Large intestine (tissue), 3 donors: ENCODE measurements around the gene FOCAD. TPM values are rescaled to one million over a fixed set of nuclear protein-coding genes. Genes with fewer than 3 reads are reported as not detected.

ENCODE experiments used
- DNase-seq, 2 donors: peaks; one replicate each; pipeline versions ENCODE4 v3.0.0 to v3.0.0-alpha.2; 2013
- H3K27ac ChIP-seq: one replicate; pipeline ENCODE4 v1.5.1; 2013; ENCODE audit warnings: low read length
- H3K27me3 ChIP-seq: 2 replicates; pipeline ENCODE4 v1.6.1; 2013; ENCODE audit warnings: low read length; ENCODE audit not compliant: control insufficient read depth, insufficient read depth
- H3K36me3 ChIP-seq: 2 replicates; pipeline ENCODE4 v1.6.1; 2013; ENCODE audit warnings: low read length; ENCODE audit not compliant: control insufficient read depth, insufficient read depth
- H3K4me1 ChIP-seq: one replicate; pipeline ENCODE4 v1.6.1; 2013; ENCODE audit warnings: low read length; ENCODE audit not compliant: control insufficient read depth, insufficient read depth
- H3K4me3 ChIP-seq: one replicate; pipeline ENCODE4 v1.5.1; 2013; ENCODE audit warnings: low read length
- H3K9me3 ChIP-seq: one replicate; pipeline ENCODE4 v1.6.1; 2013; ENCODE audit warnings: mild to moderate bottlenecking, low read depth, low read length, moderate library complexity; ENCODE audit not compliant: control insufficient read depth
- WGBS: methylation state at CpG from one replicate; pipeline ENCODE4 v1.1.5; 2013; ENCODE audit warnings: low lambda C conversion rate; ENCODE audit not compliant: insufficient coverage; 5-methylcytosine and 5-hydroxymethylcytosine counted together
- polyA plus RNA-seq: library from polyadenylated mRNA; unstranded; fragments of 120-200 nt; gene quantifications from one replicate; pipeline ENCODE4 v1.2.1, GENCODE V29; 2013

FOCAD gene
- polyA plus RNA-seq, 1 donor = 16.1 TPM

DNA sequence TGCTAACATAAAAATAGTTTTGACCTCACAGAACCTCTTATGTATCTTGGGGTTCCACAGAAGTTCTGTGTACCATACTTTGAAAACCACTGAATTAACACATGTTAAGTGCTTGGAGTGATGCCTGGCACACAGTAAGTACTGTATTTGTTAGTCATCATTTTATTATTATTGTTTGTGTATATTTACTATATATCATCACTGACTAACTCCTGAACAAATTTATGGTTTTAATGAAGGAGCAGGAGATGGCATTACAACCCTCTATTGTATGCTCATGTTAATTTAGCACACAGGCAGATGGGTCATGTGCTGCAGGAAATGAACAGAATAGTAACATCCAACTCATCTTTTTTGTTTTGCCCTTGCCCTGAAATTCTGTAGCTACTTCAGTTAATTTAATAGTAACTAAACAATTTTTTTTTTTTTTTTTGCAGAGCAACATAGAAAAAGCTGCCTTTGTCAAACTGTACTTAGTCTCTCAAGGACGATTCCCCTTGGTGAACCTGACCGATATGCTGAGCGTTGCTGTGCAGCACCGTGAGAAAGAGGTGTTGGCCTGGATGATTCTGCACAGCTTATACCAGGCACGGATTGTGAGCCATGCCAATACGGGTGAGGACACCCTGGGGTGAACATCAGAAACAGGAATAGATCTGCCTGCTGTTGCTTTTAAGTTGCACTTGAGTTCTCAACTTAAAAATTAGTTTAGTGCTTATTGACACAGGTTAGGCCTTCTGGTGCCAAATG lies 302.0 kb downstream of the FOCAD start:
- no peak for DNase-seq

GRCh38 chr9:20987521-20987920 lies 303.5 kb downstream of the FOCAD start:
- no peaks in the 10 kb centered on the region for H3K4me1 ChIP-seq
- DNase-seq = no peak
- H3K4me3 ChIP-seq = no peak overlapping the region
- H3K27ac ChIP-seq = no peak overlapping the region
- H3K9me3 ChIP-seq = no peaks in the 10 kb centered on the region
- no peaks in the 10 kb centered on the region for H3K27me3 ChIP-seq
- no CpG with 5 or more reads among the region's 1 CpG for WGBS
- H3K36me3 ChIP-seq = peaks cover 20% of the 10 kb centered on the region

More for the DNA sequence above, 302.0 kb downstream of the FOCAD start:
- Histone ChIP-seq H3K9me3 (no peaks in the 10 kb centered on the region), H3K36me3 (peaks cover 16% of the 10 kb centered on the region), H3K27ac (no peak overlapping the region), H3K4me1 (no peaks in the 10 kb centered on the region), H3K4me3 (no peak overlapping the region), H3K27me3 (no peaks in the 10 kb centered on the region)
- no CpG with 5 or more reads among the region's 6 CpGs for WGBS

DNA sequence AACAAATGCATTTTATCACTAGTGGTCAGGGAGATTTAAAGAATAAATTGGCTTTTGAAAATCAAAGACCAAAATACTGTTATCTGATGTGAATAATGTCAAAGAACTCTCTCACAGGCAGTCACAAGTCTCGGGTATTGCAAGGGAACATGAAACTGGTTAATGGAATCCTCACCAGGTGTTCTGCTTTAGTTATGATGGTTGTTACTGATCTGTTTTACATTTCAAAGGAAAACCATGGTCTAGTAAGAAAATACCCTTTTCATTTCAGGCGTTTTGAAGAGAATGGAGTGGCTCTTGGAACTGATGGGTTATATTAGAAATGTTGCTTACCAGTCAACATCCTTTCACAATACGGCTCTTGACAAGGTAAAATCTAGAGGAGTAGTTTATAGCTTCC lies 304.0 kb downstream of the FOCAD start:
- Histone ChIP-seq H3K9me3 (no peaks in the 10 kb centered on the region), H3K27ac (no peak overlapping the region), H3K4me3 (no peak overlapping the region), H3K4me1 (no peaks in the 10 kb centered on the region), H3K36me3 (peaks cover 20% of the 10 kb centered on the region), H3K27me3 (no peaks in the 10 kb centered on the region)
- no CpG with 5 or more reads among the region's 3 CpGs for WGBS
- DNase-seq = no peak

- Histone ChIP-seq H3K36me3 (peaks cover 20% of the 10 kb centered on the region), H3K9me3 (no peaks in the 10 kb centered on the region), H3K4me3 (no peak overlapping the region), H3K4me1 (no peaks in the 10 kb centered on the region), H3K27ac (no peak overlapping the region), H3K27me3 (no peaks in the 10 kb centered on the region)
- WGBS = 0% methylated on average over 1 of the region's 3 CpGs
- DNase-seq = no peak
Measured at GRCh38 chr9:20988671-20989315, 304.7 kb downstream of the FOCAD start.

DNA sequence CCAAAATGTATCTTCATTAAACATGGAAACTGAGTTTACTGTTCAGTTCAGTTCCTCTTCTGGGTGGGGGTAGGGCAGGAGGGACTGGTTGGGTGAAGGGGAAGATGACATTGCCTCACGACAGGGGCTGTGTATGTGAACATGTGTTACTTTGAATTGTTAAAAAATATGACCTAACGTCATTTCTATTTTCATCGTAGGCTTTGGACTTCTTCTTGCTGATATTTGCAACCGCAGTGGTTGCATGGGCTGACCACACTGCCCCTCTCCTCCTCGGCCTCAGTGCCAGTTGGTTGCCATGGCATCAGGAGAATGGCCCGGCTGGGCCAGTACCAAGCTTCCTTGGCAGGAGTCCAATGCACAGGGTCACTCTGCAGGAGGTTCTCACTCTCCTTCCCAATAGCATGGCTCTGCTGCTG lies 305.9 kb downstream of the FOCAD start:
- peaks cover 26% of the 10 kb centered on the region for H3K36me3 ChIP-seq
- no peak overlapping the region for H3K27ac ChIP-seq
- H3K4me3 ChIP-seq = no peak overlapping the region
- H3K27me3 ChIP-seq = no peaks in the 10 kb centered on the region
- 100% methylated on average over 2 of the region's 6 CpGs for WGBS
- no peaks in the 10 kb centered on the region for H3K9me3 ChIP-seq
- no peak for DNase-seq
- H3K4me1 ChIP-seq = no peaks in the 10 kb centered on the region

- 100% methylated on average over 1 of the region's 2 CpGs for WGBS
- H3K4me3 ChIP-seq = no peak overlapping the region
- no peak for DNase-seq
- H3K27ac ChIP-seq = no peak overlapping the region
- H3K9me3 ChIP-seq = no peaks in the 10 kb centered on the region
- no peaks in the 10 kb centered on the region for H3K27me3 ChIP-seq
- peaks cover 26% of the 10 kb centered on the region for H3K36me3 ChIP-seq
- no peaks in the 10 kb centered on the region for H3K4me1 ChIP-seq
Measured at GRCh38 chr9:20990867-20991266, 306.8 kb downstream of the FOCAD start.

DNA sequence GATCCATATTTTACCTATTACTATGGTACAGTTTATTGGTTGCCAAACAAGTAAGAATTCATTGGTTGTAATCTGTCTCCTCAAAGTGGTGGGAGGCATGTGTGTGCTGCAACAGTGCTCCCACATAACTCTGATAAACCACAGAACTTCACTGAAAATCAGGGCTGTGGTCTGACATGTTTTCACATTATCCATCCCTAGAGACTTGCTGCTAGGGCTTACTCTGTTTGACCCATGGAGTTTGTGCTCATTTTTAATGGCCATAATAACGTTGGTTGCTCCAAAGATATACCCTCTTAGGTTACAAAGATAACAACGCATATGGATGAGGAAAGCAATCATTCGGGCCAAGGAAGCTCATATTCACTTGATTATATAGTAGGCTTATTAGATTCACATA lies 310.4 kb downstream of the FOCAD start:
- no peaks in the 10 kb centered on the region for H3K9me3 ChIP-seq
- H3K4me1 ChIP-seq = no peaks in the 10 kb centered on the region
- H3K27me3 ChIP-seq = no peaks in the 10 kb centered on the region
- H3K4me3 ChIP-seq = no peak overlapping the region
- peaks cover 21% of the 10 kb centered on the region for H3K36me3 ChIP-seq
- no peak for DNase-seq
- WGBS = 100% methylated on average over 2 of the region's 3 CpGs
- no peak overlapping the region for H3K27ac ChIP-seq

GRCh38 chr9:20995616-20996015 lies 311.6 kb downstream of the FOCAD start:
- WGBS = no CpG with 5 or more reads among the region's 2 CpGs
- no peak overlapping the region for H3K4me3 ChIP-seq
- DNase-seq = no peak
- no peaks in the 10 kb centered on the region for H3K4me1 ChIP-seq
- H3K27ac ChIP-seq = no peak overlapping the region
- no peaks in the 10 kb centered on the region for H3K27me3 ChIP-seq
- peaks cover 12% of the 10 kb centered on the region for H3K36me3 ChIP-seq
- H3K9me3 ChIP-seq = no peaks in the 10 kb centered on the region

GRCh38 chr9:20996809-20997208 lies 312.8 kb downstream of the FOCAD start:
- Histone ChIP-seq H3K4me3 (no peak overlapping the region), H3K36me3 (peaks cover 10% of the 10 kb centered on the region), H3K4me1 (no peaks in the 10 kb centered on the region), H3K27me3 (no peaks in the 10 kb centered on the region), H3K9me3 (peaks cover under 1% of the 10 kb centered on the region), H3K27ac (no peak overlapping the region)
- DNase-seq = no peak
- WGBS = no CpG with 5 or more reads among the region's 2 CpGs

DNA sequence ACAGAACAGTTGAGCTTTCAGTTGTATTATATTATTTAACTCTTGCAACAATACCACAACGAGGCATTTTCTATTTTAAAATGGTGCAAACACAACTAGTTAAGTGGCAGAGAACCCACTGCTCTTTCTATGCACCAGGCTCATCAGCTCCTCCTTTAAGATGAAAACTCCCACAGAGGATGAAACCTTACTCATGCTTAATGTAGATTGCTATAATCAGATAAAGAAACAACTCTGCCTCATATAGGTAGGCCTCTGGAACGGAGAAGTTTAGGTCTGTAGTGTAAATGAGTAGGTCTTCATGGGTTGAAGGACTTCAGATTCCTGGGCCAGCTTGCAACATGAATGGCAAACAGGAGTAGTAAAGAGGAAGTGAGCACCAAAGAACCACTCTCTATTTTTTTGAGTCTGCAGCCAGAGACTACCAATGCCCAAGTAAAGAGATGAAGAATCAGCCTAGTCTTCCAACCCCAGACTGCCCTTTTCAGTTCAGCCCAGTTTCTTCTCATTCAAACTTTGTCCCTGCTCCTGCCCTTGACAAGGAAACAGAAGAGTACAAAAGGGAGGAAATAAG lies 313.5 kb downstream of the FOCAD start:
- no peak for DNase-seq
- Histone ChIP-seq H3K36me3 (peaks cover 5% of the 10 kb centered on the region), H3K27me3 (no peaks in the 10 kb centered on the region), H3K9me3 (peaks cover 4% of the 10 kb centered on the region), H3K4me3 (no peak overlapping the region), H3K4me1 (no peaks in the 10 kb centered on the region), H3K27ac (peak overlapping the region; percentile 8)
- WGBS = 100% methylated on average over 1 of the region's 2 CpGs
